Hematopoietic multipotent progenitor cell treated with erythropoietin and hydrocortisone succinate and interleukin-3 and kit ligand, for 17 days (in vitro differentiated cells): ENCODE data around the gene MAD1L1.
A peak's percentile ranks its signal among the peaks of the same experiment; 100 is the strongest.

Source experiments
- DNase-seq: peaks from one replicate; pipeline ENCODE4 v3.0.0-alpha.2; 2015; ENCODE audit warnings: low spot score

Gene MAD1L1

DNA sequence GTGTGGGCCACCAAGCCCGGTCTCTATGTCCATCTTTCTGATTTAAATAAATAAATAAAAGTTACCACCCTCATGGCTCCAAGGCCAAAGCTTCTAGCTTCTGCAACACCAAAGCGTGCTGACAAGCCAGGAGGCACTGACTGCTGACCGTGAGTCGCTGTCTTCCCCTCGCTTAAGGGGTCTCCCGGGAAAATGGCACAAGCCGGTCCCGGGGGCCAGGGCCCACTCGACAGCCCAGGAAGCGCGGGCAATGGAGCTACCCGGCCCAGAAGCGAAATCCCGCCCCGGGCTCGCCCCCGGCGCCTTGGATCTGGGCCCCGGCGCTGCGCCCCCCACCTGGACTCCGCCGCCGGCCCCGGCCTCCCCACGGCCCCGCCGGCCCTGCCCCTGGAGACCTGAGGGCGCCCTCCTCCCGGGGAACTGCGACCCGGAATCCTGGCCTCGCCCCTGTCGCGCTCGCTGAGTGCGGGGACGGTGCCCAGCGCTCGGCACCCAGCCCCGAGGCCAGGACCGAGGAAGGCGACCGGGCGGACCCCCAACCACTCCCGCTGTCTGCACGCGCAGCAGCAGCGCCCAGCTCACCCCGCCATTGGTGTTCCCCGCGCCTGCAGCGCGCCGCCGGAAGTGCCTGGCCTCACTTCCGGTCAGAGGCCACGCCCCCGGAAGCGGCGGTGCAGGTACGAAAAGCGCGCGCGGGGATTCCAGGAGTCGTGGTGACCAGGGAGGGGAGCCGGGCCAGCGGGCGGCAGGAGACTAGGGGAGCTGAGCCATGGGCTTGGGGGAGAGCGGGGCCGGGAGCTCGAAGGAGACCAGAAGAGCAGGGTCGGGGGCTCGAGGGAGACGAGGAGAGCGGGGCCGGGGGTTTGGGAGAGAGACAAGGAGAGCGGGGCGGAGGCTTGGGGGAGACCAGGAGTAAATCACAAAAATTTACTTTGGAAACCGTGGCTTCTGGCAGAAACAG, 9.1 kb upstream of the MAD1L1 start, which contains the start of the genes MRM2 and NUDT1:
TSS of gene MRM2 (minus strand) at position 626 of the 961 bp plus-strand sequence. CDS start at position 590, 36 bp downstream.
TSS of gene NUDT1 (plus strand) at position 647 of the 961 bp plus-strand sequence. CDS start 2,349 bp downstream, outside the sequence.
- DNase-seq: peak; percentile 76

DNA sequence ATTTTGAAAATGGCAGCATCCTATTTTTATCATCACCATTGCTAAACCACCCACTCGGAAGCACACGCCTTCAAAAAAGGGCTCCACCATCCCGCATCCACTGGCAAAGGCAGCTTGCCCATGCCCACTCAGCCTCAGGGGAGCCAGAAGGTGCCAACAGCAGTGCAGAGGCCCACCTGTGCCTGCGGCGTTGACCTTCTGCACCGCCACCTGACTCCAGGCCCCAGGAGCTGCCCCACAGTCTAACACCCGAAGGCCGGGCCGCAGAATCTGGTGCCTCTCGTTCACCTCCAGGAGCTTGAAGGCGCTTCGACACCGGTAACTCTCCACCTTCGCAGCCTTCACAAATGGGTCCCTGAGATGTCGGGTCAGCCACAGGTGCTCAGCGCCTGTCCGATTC, 6.5 kb upstream of the MAD1L1 start:
- DNase-seq: no peak

DNA sequence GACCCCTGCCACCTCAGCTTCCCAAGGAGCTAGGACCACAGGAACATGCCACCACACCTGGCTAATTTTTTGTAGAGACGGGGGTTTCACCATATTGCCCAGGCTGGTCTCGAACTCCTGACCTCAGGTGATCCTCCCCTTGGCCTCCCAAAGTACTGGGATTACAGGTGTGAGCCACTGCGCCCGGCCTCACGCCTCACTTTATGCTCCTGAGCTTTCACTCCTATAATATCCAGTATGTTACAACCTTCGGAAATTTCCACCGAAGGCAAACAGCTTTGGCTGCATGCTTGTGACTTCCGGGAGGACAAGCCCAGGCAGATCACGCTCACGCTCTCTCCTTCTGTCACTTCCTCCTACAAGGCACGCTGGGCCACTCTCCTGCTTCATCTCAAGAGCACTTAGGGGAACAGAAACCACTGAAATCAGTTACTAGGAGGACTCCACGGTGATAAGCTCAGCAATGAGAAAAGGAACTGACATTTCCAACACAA, 4.4 kb upstream of the MAD1L1 start:
- DNase-seq: no peak

DNA sequence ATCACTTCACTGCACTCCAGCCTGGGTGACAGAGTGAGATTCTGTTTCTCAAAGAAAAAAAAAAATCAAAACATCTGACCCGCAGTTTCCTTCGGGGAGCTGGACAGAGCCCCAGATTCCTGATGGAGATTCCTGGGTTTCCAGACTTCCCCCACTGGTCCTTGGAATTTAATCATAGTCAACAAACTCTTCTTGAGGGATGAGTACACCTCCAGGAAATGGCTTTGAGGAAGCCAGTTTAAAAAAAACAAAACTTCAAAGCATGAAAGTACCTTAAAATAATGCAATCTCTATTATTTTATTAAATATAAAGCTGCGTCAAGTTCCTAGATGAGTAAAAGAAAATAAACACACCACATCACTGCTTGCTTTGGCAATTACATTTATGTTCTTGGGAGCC, 1.2 kb upstream of the MAD1L1 start:
- no peak for DNase-seq

DNA sequence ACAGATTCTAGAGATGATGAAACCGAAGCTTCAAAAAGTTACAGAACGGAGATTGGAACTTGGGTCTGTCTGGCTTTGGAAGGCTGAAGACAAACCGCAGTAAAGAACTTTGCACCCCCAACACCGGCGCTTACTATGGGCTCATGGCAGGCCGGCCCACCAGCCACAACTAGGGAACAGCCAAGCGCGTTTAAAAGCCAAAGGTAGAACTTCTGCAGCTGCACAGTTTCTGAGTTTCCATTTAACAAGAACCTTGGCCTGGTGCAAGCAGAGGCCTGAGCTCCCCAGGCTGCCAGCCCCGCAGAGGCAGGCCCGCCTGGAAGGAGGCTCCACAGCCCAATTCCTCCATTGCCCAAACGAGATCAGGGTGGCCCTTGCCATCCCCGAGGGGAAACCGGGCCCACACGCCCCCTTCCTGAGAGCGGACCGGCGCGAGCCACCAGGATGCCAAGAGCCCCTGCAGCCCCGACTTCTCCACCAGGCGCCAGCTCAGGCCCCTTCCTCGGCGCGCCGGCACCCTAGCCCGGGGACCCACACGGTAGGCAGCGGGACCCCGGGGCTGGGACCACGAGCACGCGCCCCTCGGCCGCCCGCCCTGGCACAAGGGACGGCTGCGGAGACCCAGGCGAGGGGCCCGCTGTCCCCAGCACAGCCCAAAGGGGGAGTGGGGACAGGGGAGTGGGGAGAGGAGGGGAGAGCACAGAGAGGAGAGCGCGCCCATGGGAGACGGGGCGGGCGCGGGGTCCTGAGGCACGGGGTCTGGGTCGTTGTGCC, 566 bp downstream of the MAD1L1 start:
- DNase-seq: peak; percentile 5

DNA sequence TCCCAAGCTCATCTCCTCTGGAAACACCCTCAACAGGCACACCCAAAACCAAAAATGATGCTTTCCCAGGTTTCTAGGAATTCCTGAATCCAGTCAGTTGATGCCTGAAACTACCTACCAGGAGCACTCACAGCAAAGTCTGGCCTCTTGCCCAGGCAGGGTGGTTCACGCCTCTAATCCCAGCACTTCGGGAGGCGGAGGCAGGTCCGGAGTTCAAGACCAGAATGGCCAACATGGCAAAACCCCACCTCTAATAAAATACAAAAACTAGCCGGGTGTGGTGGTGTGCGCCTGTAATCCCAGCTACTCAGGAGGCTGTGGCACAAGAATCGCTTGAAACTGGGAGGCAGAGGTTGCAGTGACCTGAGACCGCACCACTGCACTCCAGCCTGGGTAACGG, 1.9 kb downstream of the MAD1L1 start:
- DNase-seq: no peak

DNA sequence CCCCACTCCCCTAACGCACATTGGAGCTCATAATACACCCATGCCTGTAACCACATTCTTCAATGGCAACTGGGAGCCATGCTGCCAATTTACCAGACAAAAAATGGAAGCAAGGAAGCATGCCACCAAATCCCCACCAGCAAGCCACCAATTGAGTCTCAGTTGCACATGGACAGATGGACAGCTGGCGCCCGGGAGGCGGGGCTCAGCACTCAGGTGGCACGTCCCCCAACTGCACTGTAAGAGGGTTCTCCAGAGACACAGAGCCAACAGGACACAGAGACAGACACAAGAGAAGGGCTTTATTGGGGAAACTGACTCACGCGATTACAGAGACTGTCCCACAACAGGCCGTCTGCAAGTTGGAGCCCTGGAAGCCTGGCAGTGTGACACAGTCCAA, 2.5 kb downstream of the MAD1L1 start:
- no peak for DNase-seq

DNA sequence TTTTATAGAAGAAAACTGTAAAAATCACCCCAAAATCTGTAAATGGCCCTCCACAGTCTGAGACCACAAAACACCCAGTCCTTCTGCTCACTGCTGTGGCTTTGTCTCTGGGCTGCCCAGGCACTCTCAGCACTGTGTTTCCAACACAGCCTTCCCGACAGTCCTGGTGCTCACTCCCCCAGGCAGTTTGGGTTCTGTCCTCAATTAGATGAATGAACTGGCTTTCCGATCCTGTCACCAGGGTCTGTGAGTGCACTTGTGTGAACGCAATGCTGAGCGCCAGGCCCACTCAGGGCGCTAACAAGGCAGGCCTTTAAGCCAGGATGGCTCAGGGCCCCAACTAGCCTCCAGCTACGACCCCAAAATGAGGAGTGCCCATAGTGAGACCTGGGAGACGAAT, 3.3 kb downstream of the MAD1L1 start:
- no peak for DNase-seq

DNA sequence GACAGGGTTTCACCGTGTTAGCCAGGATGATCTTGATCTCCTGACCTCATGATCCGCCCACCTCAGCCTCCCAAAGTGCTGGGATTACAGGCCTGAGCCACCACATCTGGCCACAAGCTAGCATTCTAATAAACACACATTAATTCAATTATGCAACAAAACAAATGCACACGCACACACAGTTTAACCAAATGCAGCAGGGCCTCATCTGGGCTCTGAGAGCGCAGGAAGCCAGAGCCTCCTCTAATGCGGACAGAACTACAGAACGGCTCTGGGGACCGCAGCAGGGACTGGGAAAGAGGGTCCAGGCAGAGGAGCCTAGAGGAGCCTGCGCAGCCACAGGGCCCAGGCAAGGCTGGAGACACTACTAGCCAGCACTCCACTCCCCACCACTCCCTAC, 3.8 kb downstream of the MAD1L1 start:
- no peak for DNase-seq

DNA sequence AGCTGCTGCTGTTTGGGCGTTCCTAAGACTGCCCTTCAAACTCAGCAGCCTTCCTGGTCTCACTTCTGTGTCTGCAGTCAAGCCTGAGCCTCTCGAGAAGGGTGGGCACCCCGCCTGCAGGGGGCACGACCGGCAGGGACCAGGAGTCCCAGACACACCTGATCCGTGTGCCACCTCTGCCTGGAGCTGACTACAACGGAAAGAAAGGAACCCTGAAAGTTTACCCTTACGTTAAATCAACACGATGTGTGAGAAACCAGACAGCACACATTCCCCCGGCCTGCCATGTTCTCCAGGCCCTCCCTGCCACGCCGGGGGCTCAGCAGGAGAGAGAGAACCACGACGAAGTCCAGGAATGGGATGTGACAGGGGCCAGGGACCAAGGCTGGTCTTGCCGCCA, 5.0 kb downstream of the MAD1L1 start:
- DNase-seq: no peak

DNA sequence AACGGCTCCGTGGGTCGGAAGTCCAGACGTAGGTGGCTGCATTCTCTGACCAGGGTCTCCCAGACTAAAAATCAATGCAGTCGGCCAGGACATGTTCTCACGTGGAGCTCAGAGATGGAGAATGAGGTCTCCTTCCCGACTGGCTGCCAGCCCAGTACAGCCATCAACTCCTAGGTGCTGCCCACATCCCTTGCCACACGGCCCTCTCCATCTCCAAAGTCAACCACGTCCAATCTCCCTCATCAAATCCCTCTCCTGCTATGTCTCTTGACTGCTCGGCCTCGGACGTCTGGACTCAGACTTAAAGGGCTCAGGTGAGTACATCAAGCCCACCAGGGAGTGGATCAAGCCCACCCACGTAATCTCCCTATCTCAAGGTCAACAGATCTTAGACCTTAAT, 6.9 kb downstream of the MAD1L1 start:
- DNase-seq: no peak

DNA sequence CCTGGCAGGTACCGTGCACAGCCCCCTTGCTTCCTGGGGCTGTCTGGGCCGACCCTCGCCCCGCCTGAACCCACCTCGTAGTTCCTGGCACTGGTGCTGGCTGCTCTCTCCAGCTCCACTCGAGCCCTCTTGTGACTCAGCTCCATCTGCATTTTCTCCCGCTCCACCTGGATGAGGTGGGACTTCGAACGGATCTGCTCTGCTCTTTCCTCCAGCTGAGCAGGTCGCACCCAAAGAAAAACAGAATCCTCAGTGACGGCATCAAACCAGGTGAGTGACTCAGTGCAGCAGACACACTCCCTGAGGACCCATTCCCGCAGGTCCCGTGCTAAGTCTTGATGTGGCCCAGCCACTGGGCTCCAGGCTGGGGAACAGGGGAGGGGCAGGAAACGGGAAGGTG, 7.4 kb downstream of the MAD1L1 start:
- no peak for DNase-seq

DNA sequence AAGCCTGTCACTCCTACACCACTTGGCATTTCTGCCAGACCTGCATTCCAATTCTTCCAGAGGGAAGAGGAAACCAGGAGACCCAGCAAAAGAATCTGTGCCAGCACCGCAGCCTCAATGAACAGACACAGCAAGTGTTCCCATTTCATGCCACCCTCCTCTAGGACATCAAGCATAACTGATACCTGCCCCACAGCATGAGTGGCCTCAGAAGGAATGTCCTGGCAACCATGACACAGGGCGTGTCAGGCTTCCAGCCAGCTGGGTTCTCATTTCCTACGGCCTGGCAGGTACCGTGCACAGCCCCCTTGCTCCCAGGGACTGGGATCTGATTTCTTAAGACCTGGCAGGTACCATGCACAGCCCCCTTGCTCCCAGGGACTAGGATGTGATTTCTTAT, 7.8 kb downstream of the MAD1L1 start:
- no peak for DNase-seq

DNA sequence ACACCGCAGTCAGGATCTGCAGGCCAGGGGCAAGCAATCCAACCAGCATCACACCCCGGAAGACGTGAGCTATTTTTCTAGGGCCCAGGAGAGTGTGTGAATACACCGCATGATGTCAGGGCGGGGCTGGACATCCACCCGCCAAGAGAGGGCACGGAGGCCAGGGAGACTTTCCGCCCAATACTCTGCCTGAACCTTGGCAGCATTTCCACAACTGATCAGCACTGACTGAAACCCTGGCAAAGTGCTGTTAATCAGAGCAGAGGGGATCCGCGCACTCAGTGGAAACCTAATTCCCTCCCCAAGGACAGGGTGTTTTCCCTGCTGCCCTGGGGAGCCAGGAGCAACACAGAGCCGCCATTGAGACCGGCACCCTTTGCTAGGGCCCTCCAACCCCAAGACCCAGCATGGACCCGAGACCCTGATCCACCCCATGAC, 8.2 kb downstream of the MAD1L1 start:
- no peak for DNase-seq

DNA sequence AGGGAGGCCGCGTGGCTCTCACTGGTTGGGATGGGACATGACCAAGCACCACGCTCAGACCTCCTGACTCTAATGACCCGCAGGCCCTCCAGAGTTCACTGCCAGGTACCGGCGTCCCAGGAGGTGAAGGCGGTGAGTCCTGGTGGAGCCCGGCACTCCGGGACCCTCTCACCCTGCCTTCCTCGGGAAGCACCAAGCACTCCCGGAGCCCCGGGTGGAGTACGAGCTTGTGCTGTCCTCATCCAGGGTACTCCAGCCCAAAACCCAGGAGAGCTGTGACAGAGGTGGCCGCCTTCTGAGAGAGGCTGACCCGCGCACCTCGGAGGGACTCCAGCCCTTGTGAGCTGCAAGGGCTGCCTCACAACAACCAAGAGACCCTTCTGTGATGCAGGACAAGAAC, 9.4 kb downstream of the MAD1L1 start:
- no peak for DNase-seq

DNA sequence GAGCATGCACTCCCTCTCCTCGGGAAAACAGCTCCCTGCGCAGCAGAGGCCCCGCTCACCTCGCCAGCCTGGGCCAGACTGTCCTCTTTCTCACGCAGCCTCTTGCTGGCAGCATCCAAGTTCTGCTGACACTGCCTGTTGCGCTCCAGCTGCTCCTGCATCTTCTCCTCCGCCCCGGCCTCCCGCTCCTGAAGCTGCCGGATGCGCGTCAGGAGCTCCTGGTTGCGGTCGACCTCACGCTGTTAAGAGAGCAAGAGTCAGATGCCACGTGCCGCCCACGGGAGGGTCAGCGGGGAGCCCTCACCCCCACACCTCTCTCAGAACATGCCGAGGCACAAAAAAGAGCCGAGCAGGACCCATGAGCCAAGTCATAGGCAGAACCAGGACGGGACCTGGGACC, 10.2 kb downstream of the MAD1L1 start:
- no peak for DNase-seq

DNA sequence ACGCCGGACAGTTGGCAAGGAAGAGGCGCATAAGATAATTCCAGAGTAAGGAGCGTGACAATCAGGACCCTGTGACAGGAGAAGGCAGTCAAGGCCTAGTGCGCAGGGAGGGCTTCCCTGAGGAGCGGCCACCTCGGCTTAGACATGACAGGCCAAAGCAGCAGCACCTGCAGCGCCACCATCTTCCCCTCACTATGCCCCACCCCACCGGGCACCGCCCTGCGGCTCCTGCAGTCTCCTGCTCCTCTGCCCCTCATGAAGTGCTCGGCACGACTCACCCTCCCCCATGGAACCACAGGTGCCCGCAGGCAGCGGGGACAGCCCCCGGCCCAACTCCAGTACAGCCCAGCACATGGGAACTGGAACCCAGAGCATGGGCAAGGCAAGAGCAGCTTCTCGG, 11.8 kb downstream of the MAD1L1 start:
- no peak for DNase-seq

DNA sequence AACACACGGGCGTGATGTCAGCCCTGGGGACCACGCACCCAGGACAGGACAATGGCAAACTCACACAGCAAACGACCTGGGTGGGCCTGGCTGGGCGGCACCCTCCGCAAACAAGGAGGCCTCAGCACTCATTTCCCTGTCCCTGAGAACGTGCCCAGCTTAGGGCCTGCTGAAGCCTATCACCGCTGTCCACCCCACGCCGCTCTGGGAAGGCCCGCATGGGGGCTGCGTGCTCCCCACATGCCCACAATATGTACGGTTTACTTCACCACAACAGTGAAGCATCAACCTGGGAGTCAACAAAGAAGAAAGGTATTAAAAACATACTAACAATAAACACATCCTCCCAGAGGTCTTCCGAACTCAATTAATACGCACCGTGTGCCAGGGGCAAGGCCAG, 12.2 kb downstream of the MAD1L1 start:
- DNase-seq: no peak

DNA sequence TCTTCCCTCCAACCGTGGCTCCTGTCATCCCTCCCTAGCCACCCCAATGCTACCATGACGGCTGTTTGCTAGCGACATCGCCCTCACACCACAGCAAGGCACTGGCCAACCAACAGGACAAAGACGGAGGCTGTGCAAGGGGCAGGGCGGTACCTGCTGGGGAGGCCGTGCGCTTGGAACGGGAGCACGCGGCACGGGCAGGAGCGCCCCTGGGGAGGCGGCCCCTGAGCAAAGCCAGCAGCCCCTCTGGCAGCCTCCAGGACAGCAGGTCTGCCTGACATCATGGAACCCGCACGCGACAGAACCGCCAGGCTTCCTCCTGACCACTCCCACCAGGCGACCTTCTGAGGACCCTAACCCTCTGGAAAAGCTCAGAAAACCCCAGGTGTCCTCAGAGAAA, 12.7 kb downstream of the MAD1L1 start:
- no peak for DNase-seq

DNA sequence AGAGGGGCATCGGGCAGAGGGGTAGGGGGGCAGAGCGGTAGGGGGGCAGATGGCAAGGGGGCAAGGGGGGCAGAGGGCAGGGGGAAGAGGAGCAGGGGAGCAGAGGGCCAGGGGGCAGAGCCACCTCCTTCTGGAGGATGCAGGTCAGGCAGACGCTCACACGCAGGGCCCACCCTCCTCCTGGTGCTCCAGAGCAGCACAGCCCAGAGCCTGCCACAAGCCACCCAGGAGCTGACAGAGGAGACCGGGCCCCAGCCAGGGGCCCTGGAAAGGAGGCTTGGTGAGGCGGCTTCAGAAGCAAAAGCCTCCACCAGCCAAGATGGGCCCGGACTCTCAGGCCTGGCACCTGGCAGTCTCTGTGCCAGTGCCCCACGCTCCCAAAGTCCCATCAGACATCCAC, 13.1 kb downstream of the MAD1L1 start:
- DNase-seq: no peak

DNA sequence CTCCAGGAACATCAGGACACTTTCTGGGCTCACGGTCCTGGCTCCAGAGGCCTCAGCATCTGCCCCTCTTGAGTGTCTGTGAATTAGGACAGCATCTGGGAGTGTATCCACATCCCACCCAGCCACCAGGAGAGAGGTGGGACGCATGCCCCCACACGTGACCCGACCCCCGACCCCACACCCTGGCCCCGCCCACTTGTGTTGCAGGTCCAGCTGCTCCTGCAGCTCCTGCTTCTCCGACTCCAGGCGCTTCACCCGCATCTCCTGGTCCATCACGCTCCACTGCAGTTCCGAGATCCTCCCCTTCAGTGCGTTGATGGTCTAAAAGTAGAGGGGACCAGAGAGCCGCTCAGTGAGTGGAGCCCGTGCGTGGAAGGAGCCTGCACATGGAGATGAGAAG, 13.6 kb downstream of the MAD1L1 start:
- no peak for DNase-seq

DNA sequence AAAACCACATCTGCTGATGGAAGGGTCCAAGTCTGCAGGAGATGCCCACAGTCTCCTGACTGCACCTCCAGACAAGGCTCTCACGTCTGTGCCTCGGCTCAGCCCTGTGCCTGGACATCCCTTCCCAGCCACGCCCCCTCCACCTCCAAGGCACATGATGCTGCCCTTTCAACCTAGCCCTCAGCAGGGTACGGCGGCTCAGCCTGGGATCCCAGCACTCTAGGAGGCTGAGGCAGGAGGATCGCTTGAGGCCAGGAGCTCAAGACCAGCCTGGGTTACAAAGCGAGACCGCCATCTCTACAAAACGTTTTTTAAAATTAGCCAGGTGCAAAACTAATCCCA, 14.3 kb downstream of the MAD1L1 start:
- no peak for DNase-seq
